GM18502 (cell line): ENCODE results near the gene THRB.

ENCODE experiments used
- ATAC-seq: cut with Tn5 transposase; IDR thresholded peaks from one replicate; pipeline ENCODE4 v1.9.1; 2021; ENCODE audit warnings: mild to moderate bottlenecking; ENCODE audit not compliant: unreplicated experiment, poor library complexity

Gene THRB

DNA sequence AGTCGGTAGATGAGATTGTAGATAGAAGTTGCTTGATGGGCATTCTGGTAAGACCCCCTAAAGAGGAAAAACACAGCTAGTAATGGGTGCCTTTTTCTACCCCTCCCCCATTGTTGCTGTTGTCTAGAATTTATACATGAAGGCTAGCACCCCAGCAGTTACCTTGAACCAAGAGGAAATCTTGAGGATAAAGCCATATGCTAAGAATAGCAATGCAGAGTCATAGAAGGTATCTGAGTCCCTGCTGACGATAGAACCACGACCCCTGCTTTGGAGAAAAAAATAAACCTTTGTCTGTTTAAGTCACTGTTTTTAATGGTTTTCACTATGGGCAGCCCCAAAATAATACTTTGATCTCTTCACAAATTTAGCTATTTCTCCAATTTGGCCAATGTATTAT is 162.6 kb downstream of the THRB start:
- ATAC-seq: no peak

DNA sequence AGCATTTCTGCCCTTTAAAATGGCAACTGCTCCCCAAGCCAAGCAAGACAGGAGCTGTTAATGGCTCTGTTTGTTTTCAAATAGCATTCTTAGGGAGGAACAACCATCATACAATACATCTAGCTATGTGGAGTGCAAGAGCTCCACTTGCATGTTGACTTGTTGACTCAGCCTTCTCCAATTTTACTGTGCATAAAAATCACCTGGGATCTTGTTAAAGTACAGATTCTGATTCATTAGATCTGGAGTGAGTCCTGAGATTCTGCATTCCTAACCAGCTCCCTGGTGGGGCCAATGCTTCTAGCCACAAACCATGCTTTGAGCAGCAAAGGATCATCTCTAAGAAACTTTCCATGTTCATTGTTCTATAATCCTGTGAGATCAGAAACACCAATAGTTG is 171.4 kb downstream of the THRB start:
- no peak for ATAC-seq

DNA sequence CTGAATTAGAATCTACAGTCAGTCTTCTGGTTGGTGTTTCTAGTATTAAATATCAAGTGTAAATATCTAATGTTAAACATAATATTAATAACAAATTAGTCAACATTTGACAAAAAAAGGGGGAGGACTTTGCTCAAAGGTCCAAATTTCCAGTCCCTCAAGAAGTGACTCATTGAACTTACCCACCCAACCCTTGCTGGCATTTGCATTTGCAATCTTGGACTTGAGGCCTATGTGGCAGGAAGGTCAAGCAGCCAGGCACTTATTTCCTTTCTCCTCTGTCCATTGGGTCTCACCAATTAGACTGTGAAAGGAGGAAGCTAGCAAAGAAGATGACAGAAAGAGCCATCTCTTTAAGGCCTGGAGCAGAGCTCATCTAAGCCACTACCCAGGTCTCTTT is 174.0 kb downstream of the THRB start:
- ATAC-seq: no peak

DNA sequence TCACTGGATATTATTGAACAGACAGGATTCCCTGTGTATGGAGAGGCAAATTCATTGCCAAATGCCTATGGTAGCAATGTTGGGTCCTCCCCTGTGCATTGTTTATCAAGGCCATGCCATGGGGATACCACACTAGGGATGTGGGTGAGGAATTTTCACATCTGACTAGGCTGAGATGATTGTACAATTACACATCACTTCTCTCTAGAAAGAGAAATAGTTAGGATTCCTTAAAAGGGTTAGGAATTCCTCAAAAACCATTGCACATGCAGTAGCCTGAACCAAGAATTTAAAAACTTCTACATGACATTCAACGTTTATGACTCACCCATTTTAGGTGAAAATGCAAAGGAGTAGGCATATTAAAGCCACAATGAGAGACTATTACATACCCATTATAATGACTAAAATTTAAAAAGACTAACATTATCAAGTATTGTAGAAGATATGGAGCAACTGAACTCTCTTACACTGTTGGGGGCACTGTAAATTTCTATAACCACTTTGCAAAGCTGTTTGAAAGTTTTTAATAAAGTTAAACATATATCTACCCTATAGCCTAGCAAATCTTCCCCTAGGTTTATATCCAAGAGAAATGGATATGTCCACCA is 175.9 kb downstream of the THRB start:
- no peak for ATAC-seq

DNA sequence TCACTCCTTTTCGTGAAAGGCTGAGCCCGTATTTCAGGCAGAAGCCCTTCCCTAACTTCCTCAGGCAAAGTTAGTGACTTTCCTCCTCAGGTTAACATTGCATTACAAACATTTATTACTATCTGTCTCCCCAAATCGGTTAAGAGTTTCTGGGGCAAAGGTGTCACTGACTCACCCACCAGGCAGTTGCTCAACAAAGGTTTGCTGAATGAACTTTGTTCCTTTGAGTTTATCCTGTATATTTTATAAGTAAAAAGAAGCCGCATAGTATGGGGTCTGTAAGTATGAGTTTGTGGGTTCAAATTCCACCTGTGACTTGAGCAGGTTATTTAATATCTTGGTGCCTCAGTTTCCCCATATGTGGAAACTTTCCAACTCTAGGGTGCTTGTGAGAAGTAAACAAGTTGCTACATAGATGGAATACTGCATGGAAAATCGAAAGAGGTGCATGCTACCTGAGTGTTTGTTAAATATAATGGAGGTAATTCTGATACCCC is 177.7 kb downstream of the THRB start:
- no peak for ATAC-seq

DNA sequence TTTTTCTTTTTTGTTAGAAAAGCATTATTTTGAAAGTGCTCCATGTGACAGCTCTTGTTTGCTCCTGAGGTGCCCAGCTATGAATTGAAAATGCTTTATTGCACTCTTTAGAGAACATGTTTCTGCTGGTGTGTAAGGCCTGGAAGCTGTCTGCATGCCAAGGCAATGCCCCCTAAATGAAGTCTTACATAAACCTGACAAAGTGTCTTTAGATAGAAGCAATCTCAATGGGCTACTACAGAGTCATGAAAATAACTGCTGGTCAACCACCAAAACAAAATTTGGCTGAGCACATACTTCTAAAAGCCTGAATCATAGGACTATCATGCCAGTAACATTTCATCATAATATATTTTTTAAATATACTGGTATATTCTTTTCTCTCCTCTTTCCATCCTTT is 178.7 kb downstream of the THRB start:
- ATAC-seq: no peak

DNA sequence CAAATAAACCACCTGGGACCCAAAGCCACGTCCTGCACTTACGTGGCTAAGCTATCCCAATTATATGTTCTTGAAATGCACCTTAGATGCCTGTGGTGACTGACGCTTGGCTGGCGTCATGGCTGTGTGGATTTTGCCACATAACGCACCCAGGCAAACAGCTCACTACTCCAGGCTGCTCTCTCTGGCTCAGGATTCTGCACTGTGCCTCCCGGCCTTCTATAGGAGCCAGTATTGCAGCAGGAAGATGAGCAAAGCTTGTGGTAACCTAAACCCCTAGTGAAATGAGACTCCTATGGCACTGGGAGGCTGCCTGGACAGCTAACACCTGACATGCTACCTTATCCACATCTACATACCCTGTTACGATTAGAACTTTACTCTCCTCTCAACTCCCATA is 179.3 kb downstream of the THRB start:
- no peak for ATAC-seq

DNA sequence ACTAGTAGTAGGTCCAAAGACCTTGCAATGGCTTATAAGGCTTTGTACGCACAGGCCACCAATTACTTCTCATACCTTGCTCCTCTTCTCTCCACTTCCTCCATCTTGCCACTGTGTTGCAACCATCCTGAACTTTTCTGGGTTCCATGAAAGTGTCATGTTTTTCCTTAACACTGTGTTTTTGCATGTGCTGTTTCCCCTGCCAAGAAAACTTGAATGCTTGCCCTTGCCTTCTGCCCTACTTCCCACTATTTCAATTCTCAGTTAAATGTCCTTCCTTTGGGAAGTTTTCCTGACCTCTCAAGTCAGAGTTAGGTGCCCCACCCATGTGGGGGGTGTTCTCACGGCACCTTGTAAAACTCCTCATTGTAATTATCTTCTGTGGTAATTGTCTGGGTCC is 182.8 kb downstream of the THRB start:
- no peak for ATAC-seq

DNA sequence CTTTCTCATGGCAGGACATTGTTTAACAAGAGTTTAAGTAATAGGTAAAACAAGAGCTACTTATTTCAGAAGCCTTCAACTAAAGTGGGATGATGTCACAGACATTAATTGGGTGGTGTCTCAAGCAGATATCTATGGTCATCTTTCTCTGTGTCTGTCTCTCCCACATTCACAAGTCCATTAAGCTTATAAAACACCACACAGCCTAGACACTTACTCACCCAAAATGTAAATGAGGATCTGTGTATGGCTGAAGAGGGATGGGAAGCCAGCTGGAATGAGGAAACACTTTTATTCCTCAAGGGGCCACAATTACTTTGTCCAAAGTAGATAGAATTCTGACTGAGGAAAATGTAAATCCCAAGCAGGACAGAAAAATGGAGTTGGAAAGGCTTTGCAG is 183.8 kb downstream of the THRB start:
- ATAC-seq: no peak

DNA sequence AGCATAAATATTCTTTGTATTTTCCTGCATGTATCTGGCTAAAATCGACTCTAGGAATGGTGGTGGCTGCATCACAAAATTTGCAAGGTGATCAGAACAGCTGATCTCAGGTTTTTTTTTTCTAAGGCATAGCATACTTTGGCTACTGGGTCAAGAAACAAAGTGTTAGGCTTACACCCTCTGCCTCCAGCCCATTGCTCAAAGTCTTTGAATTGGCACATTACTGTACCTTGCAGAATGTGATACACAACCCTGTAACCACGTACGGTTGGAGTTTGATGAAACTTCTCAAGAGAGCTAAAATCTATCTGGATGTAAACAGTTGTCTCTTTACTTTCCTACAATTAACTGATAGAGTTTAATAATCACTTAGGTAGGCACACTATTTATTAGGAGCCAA is 188.1 kb downstream of the THRB start:
- ATAC-seq: no peak

DNA sequence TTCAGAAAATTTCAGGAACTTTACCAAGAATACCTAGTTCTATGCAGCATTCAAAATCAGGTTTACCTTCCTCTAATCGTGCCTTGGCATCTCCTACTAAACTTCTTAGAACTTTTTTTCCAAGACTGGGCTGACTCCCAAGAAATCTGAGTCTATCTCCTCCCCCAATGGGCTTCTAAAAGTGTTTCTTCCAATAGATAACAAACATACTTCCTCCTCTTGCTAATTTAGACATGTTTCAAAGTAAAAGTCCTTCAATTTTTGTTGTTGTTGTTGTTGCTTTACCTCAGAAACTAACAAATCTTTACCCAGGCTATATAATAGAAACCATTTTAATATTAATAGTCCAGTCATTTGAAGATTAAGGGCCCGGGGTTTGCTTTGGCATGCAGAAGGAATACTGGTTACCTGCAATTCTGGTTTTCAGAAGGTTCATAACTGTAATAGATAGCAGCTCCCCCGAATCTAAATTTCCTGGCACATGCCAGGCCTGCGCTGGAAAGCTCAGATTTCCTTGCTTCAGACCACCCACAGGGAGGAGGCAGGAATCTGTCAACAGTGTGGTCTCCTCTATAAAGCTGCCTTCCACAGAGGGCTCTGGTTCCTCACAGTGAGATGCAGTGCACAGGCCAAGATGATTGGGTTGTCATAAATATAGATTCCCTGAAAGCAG is 188.7 kb downstream of the THRB start:
- ATAC-seq: no peak

DNA sequence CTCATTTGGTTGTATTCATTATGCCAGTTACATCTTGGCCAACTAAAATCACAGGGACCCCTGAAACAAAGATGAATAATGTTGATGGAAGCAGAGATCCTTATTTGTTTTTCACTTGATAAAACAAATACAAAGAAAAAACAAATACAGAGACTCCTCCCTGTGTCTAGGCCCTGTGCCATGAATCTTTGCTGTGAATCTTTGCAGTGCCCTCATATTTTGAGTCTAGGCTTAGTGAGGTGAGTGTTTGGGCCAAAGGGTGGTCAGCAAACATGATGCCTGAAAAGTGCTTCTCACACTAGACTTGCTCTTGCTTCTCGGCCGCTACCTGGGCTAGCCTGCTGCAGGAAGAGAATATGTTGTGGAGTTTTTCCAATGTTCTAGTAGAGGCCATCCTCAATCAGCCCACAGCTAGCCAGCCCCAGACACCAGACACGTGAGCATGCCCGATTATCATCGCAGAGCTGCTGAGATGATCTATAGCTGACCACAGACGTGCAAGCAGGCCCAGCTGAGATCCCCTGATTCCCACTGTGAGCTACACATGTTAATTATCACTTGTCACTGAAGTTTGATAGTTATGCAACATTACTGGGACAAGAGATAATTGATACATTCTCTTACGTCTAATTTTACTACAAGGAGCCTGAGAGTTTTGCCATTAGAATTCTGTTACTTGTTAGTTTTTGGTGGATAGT is 191.4 kb downstream of the THRB start:
- ATAC-seq: no peak

DNA sequence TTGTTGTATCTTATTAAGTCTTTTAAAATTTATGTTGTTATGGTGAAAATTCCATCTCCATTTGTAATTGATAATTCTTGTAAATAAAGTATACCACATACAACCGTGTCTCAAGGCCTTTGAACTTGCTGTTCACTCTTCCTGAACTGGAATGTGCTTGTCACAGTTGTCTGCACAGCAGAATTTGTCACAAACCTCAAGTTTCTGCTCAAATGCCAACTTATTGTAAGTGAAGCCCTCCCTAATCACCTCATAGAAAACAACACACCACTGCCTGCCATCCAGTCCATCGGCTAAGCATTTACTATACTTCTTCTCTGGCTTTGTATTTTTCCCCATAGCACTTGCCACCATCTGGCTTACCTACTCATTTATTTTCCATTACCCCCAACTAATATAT is 192.3 kb downstream of the THRB start:
- ATAC-seq: no peak

DNA sequence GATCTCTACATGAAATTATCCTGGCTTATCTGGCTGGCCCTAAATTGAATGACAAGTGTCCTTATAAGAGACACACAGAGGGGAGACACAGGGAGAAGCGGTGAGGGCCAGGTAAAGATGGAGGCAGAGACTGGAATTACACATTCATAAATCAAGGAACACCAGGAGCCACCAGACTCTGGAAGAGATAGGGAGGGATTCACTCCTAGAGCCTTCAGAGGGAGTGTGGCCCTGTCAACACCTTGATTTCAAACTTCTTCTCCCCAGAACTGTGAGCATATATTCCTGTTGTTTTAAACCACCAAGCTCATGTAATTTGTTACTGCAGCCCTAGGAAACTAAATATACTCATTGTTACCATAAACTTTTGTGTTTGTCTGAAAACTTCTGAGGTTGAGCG is 193.7 kb downstream of the THRB start:
- ATAC-seq: no peak

DNA sequence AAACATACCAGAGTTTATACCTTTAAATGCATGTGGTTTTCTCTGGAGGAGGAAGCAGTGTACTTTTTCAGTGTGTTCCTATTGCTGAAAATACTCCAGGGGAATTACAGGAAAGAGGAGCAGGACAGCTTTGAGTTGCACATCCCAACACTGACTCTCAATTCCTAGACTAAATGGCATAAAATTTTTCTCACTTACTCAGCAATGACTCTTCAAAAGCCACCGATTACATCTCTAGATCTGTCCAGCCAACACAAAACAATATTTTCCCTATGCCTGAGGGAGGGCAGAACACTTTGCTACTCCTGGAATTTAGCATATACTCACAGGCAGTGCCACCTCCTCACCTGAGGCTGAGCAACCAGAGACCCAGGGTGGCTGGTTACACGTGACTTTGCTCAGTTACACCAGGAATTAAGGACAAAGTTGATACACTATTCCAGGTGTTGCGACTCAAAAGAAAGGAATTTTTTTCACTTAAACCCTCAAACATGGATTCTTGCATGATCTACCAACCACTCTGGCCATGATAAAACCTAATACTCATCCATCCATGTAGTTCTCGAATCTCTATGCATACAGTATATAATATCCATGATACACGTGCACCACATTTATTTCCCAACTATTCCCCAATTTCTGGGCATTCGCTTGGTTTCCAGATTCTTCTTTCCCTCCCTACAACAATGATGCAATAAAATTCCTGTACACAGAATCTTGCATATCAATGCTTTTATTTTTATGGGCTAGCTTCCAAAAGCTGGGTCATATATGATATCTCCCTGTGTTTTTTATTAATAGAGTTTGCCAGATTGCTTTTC is 194.6 kb downstream of the THRB start:
- ATAC-seq: no peak

DNA sequence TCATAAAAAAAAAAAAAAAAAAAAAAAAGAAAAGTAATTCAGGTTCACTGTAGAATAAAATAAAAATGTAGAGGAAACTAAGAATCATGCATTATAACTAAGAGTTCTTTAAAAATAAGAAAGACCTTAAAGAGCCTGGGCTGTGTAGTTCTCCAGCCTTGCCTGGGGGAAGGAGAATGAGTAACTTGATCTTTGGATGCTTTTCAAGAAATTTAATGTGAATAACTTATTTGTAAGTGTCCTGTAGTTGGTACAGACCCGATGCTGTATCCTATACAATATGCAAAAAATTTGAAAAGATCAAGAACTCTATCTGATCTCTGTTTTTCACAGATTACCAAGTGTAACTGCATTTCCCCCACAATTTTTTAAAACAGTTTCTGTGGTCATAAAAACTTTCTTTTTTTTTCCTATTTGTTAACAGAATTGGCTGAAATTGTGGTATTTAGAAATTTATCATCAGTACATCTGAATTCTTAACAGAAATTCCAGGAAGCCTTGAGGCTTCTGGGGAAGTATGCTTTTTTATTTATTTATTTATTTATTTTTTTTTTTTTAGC is 195.3 kb downstream of the THRB start:
- no peak for ATAC-seq

DNA sequence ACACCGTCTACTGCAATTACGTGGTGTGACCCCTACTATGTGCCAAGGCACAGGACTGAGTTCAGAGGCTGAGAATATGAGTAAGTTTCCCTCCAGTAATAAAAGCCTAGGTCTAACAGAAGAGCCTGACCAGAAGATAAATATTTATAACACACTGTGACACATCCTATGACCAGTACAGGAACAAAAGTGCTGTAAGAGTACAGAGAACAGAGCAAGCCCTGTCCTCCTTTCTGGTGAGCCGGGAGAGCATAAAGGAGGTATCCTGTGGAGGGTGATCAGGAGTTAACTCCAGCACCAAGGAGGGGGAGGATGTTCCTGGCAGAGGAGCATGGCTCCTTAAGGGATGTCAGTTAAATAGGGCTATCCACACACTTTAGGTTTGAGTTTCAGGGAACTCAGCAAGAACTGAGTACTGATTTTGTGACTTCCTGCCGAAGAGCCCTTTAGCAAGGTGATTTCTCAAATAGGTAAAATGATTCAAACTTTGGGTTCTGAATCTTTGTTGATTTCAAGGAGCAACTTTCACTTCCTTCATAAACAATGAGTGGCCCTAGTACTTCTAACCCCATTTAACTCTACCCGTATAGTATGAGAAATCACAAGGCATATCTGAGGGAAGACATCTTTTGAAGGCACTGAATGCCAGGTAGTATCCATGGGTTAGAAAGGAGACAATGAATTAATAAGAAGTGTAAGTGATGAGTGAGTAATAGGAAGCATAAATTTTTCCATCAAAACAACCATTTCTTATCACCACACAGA is 198.0 kb downstream of the THRB start:
- ATAC-seq: no peak

DNA sequence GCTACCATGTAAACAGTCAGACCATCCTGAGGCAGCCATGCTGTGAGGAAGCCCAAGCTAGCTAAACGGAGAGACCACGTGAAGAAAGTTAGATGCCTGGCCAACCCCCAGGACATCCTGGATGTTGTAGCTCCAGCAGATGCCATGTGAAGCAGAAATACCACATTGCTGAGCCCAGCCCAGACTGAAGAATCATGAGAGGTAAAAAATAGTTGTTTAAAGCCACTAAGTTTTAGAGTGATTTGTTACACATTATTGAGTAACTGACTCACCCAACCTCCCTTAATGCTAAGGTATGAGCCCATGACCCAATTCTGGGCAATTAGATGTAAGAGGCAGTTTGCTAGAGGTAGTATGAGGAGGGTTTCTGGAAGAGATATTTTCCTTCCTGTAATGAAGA is 200.5 kb downstream of the THRB start:
- no peak for ATAC-seq

DNA sequence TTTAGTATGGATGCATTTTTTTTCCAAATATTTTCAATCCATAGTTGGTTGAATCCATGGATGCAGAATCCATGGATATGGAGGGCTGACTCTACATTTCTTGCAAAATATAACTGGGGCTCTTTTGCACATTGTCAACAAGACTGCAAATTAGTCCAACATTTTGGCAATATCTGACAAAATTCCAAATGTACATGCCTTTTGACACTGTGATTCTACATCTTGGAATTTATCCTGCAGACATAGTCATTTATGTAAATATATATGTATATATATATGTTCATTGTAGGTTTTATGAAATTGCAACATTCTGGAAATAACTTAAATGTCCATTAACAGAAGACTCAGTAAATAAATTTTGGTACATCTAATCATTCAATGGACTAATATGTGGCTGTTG is 203.0 kb downstream of the THRB start:
- ATAC-seq: no peak

DNA sequence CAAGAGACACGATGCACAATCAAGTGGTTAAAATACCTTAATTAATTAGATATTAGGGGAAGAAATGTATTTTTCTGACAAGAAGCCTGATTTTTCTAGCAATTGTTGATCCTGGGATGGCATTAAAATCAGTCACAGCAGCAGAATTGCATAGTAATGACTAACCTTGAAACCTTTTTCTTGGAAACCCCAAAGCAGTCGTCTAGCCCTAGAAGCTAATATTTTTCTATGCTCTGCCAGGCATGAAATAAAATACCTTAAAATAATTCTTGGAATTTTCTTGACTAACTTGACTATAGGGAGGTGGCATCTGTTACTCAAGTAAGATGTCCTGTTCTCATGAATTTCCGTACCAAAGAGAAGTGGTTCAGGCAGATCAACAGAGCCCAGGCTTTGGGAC is 204.1 kb downstream of the THRB start:
- ATAC-seq: no peak
